ENCODE results near the gene WWP2.
"Not testable (repeated sequence)": the region's sequence is repeated elsewhere in the genome, so short reads cannot be mapped to it uniquely, and the experiment has no call there.

WWP2 gene

DNA sequence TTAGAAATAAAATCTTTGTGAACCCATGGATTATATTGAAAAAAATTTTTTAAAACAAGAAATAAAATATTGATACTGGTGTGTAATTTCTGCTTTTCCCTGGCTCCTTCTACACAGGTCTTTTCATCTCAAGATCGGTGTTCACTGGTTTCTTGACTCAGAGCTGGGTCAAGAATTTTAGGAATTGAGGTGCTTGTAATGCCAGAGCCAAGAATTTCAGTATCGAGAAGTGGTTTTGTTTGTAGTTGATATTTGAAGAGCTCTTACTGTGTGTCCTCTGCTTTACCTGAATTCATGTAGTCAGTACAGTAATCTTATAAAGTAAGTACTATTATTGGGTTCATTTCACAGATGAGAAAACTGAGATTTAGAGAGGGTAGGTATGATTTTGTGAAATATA is 7.3 kb downstream of the WWP2 start:
- no peak overlapping the region for H3K9ac ChIP-seq (ENCODE audit: low read length in 2 of 2)
- no peaks in the 10 kb centered on the region for H3K9me3 ChIP-seq (ENCODE audit: control insufficient read depth in 2 of 2, low read length in 2 of 2)
- H3K27ac ChIP-seq (ENCODE audit: low read length) = no peak overlapping the region
- H3K4me1 ChIP-seq (ENCODE audit: control insufficient read depth, insufficient read depth, low read length) = no peaks in the 10 kb centered on the region
- no peak overlapping the region for H3K4me3 ChIP-seq (ENCODE audit: low read length in 2 of 2)
- no peaks in the 10 kb centered on the region for H3K27me3 ChIP-seq (ENCODE audit: control insufficient read depth in 1 of 2, insufficient read depth in 2 of 2, low read length in 2 of 2)
- H3K36me3 ChIP-seq (ENCODE audit: control insufficient read depth in 2 of 2, insufficient read depth in 2 of 2, low read length in 2 of 2) = no peaks in the 10 kb centered on the region

DNA sequence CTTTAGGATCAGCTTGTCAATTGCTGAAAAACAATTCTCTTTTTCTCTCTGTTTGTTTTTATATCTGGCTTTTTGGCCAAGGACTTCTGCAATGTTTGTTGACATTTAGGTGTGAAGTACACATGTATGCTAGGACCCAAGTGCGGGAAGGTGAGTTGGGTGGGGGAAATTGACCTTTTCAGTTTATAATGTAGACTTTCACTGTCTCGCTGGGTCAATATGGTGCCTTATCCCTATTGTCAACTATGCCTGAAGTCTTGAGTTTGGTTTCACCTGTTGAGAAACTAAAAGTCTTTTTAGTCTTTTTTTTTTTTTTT is 9.5 kb downstream of the WWP2 start:
- no peaks in the 10 kb centered on the region for H3K4me1 ChIP-seq (ENCODE audit: control insufficient read depth, insufficient read depth, low read length)
- no peak overlapping the region for H3K4me3 ChIP-seq (ENCODE audit: low read length in 2 of 2)
- no peak overlapping the region for H3K27ac ChIP-seq (ENCODE audit: low read length)
- no peaks in the 10 kb centered on the region for H3K27me3 ChIP-seq (ENCODE audit: control insufficient read depth in 1 of 2, insufficient read depth in 2 of 2, low read length in 2 of 2)
- H3K9me3 ChIP-seq (ENCODE audit: control insufficient read depth in 2 of 2, low read length in 2 of 2) = peaks cover 3 to 4% of the 10 kb centered on the region in 2 donors
- no peaks in the 10 kb centered on the region for H3K36me3 ChIP-seq (ENCODE audit: control insufficient read depth in 2 of 2, insufficient read depth in 2 of 2, low read length in 2 of 2)
- no peak overlapping the region for H3K9ac ChIP-seq (ENCODE audit: low read length in 2 of 2)

DNA sequence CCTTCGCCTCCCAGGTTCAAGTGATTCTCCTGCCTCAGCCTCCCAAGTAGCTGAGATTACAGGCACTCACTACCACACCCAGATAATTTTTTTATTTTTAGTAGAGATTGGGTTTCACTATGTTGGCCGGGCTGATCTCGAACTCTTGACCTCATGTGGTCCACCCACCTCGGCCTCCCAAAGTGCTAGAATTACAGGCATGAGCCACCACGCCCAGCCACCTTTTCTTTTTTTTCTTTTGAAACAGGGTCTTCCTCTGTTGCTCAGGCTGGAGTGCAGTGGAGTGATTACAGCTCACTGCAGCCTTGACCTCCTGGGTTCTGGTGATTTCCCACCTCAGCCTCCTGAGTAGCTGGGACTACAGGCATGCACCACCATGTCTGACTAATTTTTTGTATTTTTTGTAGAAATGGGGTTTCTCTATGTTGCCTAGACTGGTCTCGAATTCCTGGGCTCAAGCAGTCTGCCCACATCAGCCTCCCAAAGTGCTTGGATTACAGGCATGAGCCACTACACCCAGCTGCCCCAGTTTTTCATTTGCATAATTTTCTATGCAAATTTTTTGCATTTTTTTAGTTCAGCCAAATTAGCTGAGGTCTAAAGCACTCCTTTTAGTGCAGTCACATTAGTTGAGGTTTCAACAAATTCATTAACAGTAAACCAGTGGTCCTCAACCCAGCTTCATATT is 11.3 kb downstream of the WWP2 start:
- H3K36me3 ChIP-seq (ENCODE audit: control insufficient read depth in 2 of 2, insufficient read depth in 2 of 2, low read length in 2 of 2) = no peaks in the 10 kb centered on the region
- no peak overlapping the region for H3K27ac ChIP-seq (ENCODE audit: low read length)
- no peaks in the 10 kb centered on the region for H3K27me3 ChIP-seq (ENCODE audit: control insufficient read depth in 1 of 2, insufficient read depth in 2 of 2, low read length in 2 of 2)
- H3K4me1 ChIP-seq (ENCODE audit: control insufficient read depth, insufficient read depth, low read length) = no peaks in the 10 kb centered on the region
- H3K9ac ChIP-seq (ENCODE audit: low read length in 2 of 2) = no peak overlapping the region
- H3K4me3 ChIP-seq (ENCODE audit: low read length in 2 of 2) = no peak overlapping the region
- H3K9me3 ChIP-seq (ENCODE audit: control insufficient read depth in 2 of 2, low read length in 2 of 2) = peaks cover 3 to 4% of the 10 kb centered on the region in 2 donors

DNA sequence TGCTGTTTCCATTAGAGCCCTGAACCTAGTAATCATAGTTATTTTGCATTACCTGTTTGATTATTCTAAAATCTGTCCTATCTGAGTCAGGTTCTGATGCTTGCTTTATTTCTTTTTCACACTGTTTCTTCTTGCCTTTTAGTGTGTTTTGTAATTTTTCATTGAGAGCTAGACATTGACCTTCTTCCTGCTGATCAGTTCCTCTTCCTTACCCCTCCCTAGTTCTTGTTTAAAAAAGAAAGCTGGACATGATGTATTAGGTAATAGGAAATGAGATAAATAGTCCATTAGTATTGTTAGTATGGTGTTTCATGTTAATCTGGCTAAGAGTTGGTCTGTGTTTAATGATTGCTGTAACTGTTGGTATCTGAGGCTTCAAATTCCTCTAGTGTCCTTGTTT is 13.4 kb downstream of the WWP2 start:
- H3K9me3 ChIP-seq (ENCODE audit: control insufficient read depth in 2 of 2, low read length in 2 of 2) = peaks cover 3 to 4% of the 10 kb centered on the region in 2 donors
- H3K27me3 ChIP-seq (ENCODE audit: control insufficient read depth in 1 of 2, insufficient read depth in 2 of 2, low read length in 2 of 2) = no peaks in the 10 kb centered on the region
- no peak overlapping the region for H3K4me3 ChIP-seq (ENCODE audit: low read length in 2 of 2)
- no peak overlapping the region for H3K27ac ChIP-seq (ENCODE audit: low read length)
- H3K4me1 ChIP-seq (ENCODE audit: control insufficient read depth, insufficient read depth, low read length) = no peaks in the 10 kb centered on the region
- no peaks in the 10 kb centered on the region for H3K36me3 ChIP-seq (ENCODE audit: control insufficient read depth in 2 of 2, insufficient read depth in 2 of 2, low read length in 2 of 2)
- H3K9ac ChIP-seq (ENCODE audit: low read length in 2 of 2) = no peak overlapping the region

DNA sequence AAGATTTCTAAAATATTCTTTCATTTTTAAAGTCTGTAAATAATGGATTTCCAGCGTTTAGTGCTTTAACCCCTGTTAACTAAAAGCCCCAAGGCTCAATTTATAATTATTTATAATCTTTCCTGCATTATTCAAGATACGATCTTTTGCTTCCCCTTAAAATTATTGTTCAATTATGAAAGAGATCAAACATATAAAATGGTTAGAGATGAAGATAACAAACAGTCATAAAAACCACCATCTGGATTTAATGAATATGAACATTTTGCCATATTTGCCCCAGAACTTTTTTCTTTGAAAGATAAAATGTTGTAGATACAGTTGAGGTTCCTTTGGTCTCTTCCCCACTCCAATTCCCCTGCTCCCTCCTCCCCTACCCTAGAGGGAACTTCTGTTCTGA is 17.6 kb downstream of the WWP2 start:
- Histone ChIP-seq H3K27ac (ENCODE audit: low read length) (no peak overlapping the region), H3K4me1 (ENCODE audit: control insufficient read depth, insufficient read depth, low read length) (no peaks in the 10 kb centered on the region), H3K9ac (ENCODE audit: low read length in 2 of 2) (no peak overlapping the region), H3K9me3 (ENCODE audit: control insufficient read depth in 2 of 2, low read length in 2 of 2) (peaks cover 3 to 4% of the 10 kb centered on the region in 2 donors), H3K4me3 (ENCODE audit: low read length in 2 of 2) (no peak overlapping the region), H3K36me3 (ENCODE audit: control insufficient read depth in 2 of 2, insufficient read depth in 2 of 2, low read length in 2 of 2) (peaks cover 0 to 2% of the 10 kb centered on the region in 2 donors), H3K27me3 (ENCODE audit: control insufficient read depth in 1 of 2, insufficient read depth in 2 of 2, low read length in 2 of 2) (no peaks in the 10 kb centered on the region)

DNA sequence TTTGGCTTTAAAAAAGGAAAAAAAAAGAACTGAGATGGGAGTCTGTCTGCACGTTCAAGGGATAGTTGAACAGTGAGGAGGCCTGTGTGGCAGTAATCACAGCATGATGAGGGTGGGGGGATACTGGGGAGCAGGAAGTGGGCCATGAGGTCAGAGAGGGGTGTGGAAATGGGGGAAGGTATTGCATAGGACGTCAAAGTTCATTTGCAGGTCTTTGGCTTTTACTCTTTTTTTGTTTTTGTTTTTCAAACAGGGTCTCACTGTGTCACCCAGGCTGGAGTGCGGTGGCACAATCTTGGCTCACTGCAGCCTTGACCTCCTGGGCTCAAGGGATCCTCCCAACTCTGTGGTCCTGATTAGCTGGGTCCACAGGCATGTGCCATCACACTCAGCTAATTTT is 19.0 kb downstream of the WWP2 start:
- Histone ChIP-seq H3K27ac (ENCODE audit: low read length) (no peak overlapping the region), H3K4me1 (ENCODE audit: control insufficient read depth, insufficient read depth, low read length) (no peaks in the 10 kb centered on the region), H3K27me3 (ENCODE audit: control insufficient read depth in 1 of 2, insufficient read depth in 2 of 2, low read length in 2 of 2) (no peaks in the 10 kb centered on the region), H3K9ac (ENCODE audit: low read length in 2 of 2) (no peak overlapping the region), H3K36me3 (ENCODE audit: control insufficient read depth in 2 of 2, insufficient read depth in 2 of 2, low read length in 2 of 2) (peaks cover 0 to 2% of the 10 kb centered on the region in 2 donors), H3K9me3 (ENCODE audit: control insufficient read depth in 2 of 2, low read length in 2 of 2) (peaks cover 0 to under 1% of the 10 kb centered on the region in 2 donors), H3K4me3 (ENCODE audit: low read length in 2 of 2) (no peak overlapping the region)

DNA sequence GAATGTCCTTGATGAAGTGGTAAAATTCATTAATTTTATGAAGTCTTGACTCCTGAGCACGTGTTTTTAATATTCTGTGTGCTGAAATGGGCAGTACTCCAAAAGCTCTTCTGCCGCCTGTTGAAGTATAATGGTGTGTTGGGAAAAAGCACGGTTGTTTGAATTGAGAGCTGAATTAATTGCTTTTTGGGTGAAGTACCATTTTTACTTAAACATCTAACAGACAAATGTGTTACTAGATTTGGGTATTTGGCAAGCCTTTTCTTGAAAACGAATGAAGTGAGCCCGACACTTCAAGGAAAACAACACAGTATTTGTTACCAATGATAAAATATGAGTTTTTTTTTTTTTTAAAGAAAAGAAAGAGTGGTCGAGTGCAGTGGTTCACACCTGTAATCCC is 22.5 kb downstream of the WWP2 start:
- Histone ChIP-seq H3K27me3 (ENCODE audit: control insufficient read depth in 1 of 2, insufficient read depth in 2 of 2, low read length in 2 of 2) (no peaks in the 10 kb centered on the region), H3K4me1 (ENCODE audit: control insufficient read depth, insufficient read depth, low read length) (no peaks in the 10 kb centered on the region), H3K27ac (ENCODE audit: low read length) (no peak overlapping the region), H3K36me3 (ENCODE audit: control insufficient read depth in 2 of 2, insufficient read depth in 2 of 2, low read length in 2 of 2) (peaks cover 5 to 10% of the 10 kb centered on the region in 2 donors), H3K4me3 (ENCODE audit: low read length in 2 of 2) (no peak overlapping the region), H3K9me3 (ENCODE audit: control insufficient read depth in 2 of 2, low read length in 2 of 2) (no peaks in the 10 kb centered on the region), H3K9ac (ENCODE audit: low read length in 2 of 2) (no peak overlapping the region)

DNA sequence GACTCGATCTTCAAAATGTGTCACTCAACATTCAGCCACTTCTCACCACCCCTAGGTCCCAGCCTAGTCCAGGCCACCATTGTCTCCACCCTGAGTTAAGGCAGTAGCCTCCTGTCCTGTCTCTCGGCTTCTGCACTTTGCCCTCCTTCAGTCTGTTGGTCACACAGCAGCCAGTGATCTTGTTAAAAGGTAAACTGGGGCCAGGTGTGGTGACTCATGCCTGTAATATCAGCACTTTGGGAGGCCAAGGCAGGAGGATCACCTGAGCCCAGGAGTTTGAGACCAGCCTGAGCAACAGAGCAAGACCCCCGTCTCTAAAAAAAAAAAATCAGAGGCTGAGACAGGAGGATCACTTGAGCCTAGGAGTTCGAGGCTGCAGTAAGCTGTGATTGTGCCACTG is 25.8 kb downstream of the WWP2 start:
- peaks cover 5 to 10% of the 10 kb centered on the region in 2 donors for H3K36me3 ChIP-seq (ENCODE audit: control insufficient read depth in 2 of 2, insufficient read depth in 2 of 2, low read length in 2 of 2)
- no peak overlapping the region for H3K4me3 ChIP-seq (ENCODE audit: low read length in 2 of 2)
- no peak overlapping the region for H3K27ac ChIP-seq (ENCODE audit: low read length)
- H3K9me3 ChIP-seq (ENCODE audit: control insufficient read depth in 2 of 2, low read length in 2 of 2) = no peaks in the 10 kb centered on the region
- no peaks in the 10 kb centered on the region for H3K4me1 ChIP-seq (ENCODE audit: control insufficient read depth, insufficient read depth, low read length)
- no peak overlapping the region for H3K9ac ChIP-seq (ENCODE audit: low read length in 2 of 2)
- H3K27me3 ChIP-seq (ENCODE audit: control insufficient read depth in 1 of 2, insufficient read depth in 2 of 2, low read length in 2 of 2) = no peaks in the 10 kb centered on the region

DNA sequence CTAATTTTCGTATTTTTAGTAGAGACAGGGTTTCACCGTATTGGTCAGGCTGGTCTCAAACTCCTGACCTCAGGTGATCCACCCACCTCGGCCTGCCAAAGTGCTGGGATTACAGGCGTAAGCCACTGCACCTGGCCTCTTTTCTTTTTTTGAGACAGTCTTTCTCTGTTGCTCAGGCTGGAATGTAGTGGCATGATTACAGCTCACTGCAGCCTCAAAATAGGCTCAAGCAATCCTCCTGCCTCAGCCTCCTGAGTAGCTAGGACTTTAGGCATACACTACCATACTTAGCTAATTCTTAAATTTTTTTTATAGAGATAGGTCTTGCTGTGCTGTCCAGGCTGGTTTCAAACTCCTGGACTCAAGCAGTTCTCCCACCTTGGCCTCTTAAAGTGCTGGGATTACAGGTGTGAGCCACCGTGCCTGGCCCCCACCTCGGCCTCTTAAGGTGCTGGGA is 29.3 kb downstream of the WWP2 start:
- H3K9me3 ChIP-seq (ENCODE audit: control insufficient read depth in 2 of 2, low read length in 2 of 2); H3K9ac ChIP-seq (ENCODE audit: low read length in 2 of 2); H3K27me3 ChIP-seq (ENCODE audit: control insufficient read depth in 1 of 2, insufficient read depth in 2 of 2, low read length in 2 of 2); H3K36me3 ChIP-seq (ENCODE audit: control insufficient read depth in 2 of 2, insufficient read depth in 2 of 2, low read length in 2 of 2); H3K27ac ChIP-seq (ENCODE audit: low read length); H3K4me3 ChIP-seq (ENCODE audit: low read length in 2 of 2); H3K4me1 ChIP-seq (ENCODE audit: control insufficient read depth, insufficient read depth, low read length): not testable (repeated sequence)

DNA sequence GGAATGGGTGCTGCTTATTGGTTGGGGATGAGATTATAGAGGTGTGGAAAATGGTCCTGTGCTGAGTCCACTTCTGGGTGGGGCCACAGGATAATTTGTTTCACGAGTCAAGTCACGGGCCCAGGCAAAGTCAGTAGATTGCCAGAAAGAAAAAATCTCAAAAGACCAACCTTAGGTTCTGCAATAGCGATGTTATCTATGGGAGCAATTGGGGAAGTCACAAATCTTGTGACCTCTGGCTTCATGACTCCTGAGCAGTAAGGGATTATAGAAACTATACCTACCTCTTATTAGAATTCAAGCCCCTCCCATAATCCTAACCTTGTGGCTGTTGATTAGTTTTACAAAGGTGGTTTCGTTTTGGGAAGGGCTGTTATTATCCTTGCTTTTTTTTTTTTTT is 31.4 kb downstream of the WWP2 start:
- no peaks in the 10 kb centered on the region for H3K9me3 ChIP-seq (ENCODE audit: control insufficient read depth in 2 of 2, low read length in 2 of 2)
- H3K27me3 ChIP-seq (ENCODE audit: control insufficient read depth in 1 of 2, insufficient read depth in 2 of 2, low read length in 2 of 2) = no peaks in the 10 kb centered on the region
- no peak overlapping the region for H3K4me3 ChIP-seq (ENCODE audit: low read length in 2 of 2)
- no peak overlapping the region for H3K27ac ChIP-seq (ENCODE audit: low read length)
- peaks cover 4% of the 10 kb centered on the region for H3K4me1 ChIP-seq (ENCODE audit: control insufficient read depth, insufficient read depth, low read length)
- peaks cover 0 to 1% of the 10 kb centered on the region in 2 donors for H3K36me3 ChIP-seq (ENCODE audit: control insufficient read depth in 2 of 2, insufficient read depth in 2 of 2, low read length in 2 of 2)
- no peak overlapping the region for H3K9ac ChIP-seq (ENCODE audit: low read length in 2 of 2)

DNA sequence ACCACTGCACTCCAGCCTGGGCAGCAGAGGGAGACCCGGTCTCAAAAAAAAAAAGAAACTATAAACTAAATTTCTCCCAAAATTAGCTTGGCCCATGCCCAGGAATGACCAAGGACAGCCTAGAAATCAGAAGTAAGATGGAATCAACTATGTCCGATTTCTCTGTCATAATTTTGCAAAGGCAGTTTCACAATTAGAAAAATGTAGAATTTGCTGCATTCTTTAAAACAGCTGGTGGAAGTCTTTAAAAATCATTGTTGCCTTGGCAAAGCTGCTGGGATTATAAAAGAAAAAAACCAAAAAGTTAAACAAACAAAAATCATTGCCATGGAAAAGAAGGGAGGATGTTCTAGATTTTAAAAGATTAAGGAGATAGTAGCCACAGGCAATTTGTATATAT is 32.4 kb downstream of the WWP2 start:
- Histone ChIP-seq H3K9ac (ENCODE audit: low read length in 2 of 2) (no peak overlapping the region), H3K4me1 (ENCODE audit: control insufficient read depth, insufficient read depth, low read length) (peaks cover 4% of the 10 kb centered on the region), H3K27me3 (ENCODE audit: control insufficient read depth in 1 of 2, insufficient read depth in 2 of 2, low read length in 2 of 2) (no peaks in the 10 kb centered on the region), H3K36me3 (ENCODE audit: control insufficient read depth in 2 of 2, insufficient read depth in 2 of 2, low read length in 2 of 2) (peaks cover 4 to 6% of the 10 kb centered on the region in 2 donors), H3K27ac (ENCODE audit: low read length) (no peak overlapping the region), H3K9me3 (ENCODE audit: control insufficient read depth in 2 of 2, low read length in 2 of 2) (no peaks in the 10 kb centered on the region), H3K4me3 (ENCODE audit: low read length in 2 of 2) (no peak overlapping the region)

All from stomach smooth muscle (tissue), 2 donors.